HT-29 (cell line): ENCODE results near the gene HHAT. TPM values are rescaled to one million over a fixed set of nuclear protein-coding genes. Genes with fewer than 3 reads are reported as not detected.
"Not testable (repeated sequence)": the region's sequence is repeated elsewhere in the genome, so short reads cannot be mapped to it uniquely, and the experiment has no call there.

Experiments used
- DNase-seq: peaks from one replicate; pipeline ENCODE4 v3.0.0-alpha.2; 2015; ENCODE audit warnings: low spot score
- total RNA-seq: library from RNA; depleted of rRNA; stranded (reverse); fragments of >200 nt; shearing (Covaris generic); gene quantifications from 2 replicates; pipeline ENCODE4 v1.2.3, GENCODE V29; 2014

Gene HHAT
- total RNA-seq, 1 experiment from 2014 or later, result 0.46 TPM

DNA sequence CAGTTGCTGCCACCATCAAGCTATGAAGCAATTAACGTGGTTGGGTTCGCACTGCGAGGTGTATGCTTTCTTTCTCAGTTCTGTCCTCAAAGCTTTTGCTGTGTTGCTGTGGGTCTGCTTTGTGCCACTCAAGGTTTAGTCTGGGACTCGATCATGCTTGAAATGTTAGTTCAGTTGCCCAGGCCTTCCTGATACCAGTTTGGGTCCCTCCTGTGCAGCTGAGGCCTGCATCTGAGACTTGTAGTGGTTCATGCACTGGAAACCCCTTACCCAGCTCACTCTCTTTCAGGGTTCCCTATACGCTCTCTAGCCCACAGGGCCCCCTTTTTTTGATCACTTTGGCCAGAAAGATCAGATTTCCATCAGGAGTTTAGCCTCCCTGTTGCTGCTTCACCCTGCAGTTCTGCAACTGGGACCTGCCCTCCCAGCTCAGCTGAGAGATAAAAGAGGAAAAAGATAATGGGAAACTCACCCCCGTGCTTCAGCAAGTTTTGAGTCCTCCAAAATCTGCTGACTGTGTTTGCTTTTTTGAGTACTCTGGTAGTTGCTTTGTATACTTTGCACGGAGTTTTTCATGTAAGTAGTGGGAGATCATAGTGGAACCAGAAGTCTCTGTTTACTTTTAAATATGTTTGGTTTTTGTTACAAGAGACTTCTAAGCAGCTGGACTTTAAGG lies 317.0 kb downstream of the HHAT start:
- no peak for DNase-seq

DNA sequence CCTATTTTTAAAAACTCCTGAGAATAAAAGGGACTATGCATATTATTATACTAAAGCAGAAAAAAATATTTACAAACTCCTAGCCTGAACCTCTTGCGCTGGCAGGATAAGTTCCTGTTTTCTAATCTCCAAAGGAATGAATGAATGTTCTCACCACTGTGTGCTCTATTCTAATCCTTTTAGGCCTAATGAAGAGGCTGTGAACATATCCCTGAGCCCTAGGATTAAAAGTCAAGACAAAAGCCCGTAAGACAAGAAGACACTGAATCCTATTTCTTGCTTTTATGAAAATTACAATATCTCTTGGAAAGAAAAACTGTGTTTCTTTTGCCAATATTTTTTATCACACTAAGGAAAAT lies 317.5 kb downstream of the HHAT start:
- no peak for DNase-seq

DNA sequence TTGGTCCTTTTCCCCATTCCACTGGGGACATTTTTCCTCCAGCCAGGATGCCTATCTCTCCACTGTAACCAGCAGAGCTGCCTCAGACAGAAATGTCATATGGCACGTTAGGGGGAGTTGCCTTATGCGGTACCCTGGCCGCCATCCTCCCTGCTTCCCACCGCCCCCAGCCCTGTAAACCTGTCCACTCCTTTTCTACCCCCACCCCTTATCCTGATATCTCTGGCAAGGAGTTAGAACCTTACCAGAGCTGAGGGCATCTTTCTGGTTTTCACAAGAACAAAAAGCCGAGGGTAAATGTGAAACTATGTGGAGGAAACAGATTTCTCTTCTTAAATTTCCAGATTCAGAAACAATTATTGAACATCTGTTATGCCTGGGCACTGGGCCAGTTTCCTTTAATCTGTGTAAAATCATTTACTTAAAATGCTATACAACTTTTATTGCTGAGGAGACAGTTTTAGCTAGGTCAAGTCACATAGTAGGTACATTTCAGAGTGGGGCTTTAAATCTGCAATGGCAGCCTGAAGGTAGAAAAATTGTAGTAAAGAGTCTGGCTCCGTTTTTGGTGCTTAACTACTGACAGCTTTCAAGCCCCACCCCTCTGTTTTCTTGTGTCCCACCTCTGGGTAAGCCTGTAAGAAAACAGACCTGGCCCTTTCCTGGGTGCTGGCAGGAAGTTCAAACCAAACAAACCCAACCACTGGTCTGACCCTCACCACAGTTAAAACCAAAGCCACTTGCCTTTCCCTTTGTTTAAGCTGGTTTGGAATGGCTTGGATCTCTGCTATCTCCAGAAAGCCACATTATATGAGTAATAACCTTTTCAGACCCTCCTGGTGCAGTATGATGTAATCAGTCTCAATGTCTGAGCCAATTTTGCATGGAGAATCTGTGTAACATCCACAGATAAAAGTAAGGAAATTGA lies 319.0 kb downstream of the HHAT start:
- no peak for DNase-seq

DNA sequence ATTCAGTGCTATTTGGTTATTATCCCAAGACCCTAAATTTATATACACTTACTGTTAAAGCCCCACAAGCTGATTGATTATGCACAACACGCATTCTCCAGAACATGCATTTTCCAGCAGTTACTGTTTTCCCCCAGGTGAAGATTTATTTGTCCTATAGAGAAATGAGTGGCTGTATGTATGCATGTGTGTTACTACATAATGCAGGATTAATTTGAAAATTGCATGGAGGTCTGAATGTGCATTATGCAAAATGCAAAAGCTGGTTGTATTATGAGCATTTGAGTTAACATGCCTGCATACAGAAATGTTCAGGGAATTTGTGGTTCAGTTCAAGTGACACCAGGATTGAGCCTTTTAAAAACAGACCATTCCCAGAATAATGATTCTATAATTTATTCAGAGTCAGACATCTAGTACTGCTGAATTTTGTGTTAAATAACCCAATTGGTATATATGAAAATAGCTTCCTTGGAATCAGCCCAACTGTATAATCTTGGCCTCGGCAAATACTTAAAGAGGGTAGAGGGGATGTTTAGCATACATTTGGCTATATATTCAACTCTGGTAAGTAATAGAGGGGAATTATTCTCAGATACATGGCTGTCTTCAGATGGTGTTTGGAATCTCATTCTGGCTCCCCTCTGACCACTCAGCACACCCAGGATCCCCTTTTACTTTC lies 320.0 kb downstream of the HHAT start:
- no peak for DNase-seq

DNA sequence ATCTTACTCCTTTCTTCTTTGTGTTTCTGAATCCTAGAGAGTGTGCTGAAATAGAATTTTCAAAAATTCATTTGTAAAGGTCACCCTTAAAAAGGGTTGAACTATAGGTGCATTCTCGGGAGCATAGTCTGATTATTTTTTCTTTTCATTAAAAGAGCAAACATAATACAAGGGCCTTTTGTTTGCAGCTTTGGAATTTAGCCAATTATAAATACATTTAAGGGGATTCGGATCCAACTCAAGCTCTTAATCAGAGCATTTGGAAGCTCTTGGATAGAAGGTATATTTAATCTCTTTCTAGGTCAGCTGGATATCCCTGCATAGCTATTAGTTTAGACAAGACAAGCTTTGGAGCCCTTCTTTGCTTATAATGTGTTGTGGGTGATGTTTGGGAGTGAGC lies 321.7 kb downstream of the HHAT start:
- no peak for DNase-seq

DNA sequence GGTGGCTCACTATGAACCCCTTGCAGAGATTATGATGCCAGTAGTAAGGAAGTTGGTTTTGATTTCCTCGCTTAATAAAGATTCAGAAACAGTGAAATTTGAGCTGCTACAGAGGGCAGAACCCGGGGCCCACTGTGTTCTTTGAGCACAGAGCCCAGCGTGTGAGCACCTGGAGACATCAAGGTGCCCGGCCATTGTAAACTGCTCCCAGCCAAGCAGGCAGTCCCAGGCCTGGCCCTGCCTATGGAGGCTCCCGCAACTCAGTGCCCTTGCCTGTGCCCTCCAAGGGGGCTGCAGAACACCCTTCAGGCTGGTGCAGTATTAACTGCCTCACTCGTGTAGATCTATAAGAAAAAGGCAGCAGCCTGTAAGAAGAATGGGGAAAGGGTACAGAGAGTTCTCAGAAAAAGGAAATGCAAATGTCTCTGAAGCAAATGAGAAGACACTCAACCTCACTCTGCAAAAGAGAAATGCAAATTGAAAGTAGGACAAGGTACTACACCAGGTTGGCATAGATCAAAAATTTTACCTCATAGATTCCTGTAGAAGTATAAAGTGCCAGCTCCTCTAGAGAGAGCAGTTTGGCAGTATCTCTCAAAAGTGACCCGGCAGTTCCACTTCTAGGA lies 323.7 kb downstream of the HHAT start:
- DNase-seq, result no peak

DNA sequence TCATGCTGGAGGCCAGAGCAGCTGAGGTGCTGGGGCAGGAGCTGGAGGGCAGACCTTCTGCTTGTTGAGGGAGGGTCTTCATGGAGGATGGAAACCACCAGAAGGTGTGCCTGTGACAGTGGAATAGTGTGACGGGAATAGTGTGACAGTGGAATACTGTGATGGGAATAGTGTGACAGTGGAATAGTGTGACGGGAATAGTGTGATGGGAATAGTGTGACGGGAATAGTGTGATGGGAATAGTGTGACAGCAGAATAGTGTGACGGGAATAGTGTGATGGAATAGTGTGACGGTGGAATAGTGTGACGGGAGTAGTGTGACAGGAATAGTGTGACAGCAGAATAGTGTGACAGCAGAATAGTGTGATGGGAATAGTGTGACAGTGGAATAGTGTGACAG lies 325.1 kb downstream of the HHAT start:
- no peak for DNase-seq

DNA sequence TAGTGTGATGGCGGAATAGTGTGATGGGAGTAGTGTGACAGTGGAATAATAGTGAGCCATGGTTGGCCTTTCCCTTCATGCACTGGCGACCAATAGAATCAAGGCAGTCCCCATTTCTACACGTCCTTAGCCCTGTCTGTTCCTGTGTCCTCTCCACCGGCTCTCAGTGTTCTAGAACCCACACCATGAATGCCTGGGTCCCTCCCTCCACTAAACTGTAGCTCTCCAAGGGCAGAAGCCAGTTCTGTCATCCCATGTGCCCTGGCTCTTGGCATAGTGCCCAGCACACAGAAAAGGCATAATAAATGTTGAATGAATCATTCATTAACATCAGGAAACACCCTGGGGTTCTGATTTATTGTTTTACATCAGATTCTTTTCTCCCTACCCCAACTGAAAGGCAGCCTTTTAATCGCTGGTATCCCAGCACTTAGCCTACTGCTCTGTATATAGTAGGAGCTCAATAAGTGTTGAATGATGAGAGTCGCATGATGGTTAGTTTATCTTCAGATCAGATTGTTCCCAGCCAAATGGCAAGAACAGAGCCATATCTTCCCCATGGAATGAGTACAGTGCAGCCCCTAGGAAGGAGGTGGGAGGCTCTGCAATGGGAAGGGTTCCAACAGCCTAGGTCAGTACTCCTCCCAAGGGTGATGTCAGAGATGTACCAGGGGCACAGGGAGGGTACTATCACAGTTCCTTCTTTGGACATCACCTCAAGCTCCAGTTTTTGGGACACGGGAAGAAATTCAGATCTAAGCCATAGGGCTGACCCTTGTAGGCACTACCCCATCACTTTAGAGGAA lies 325.7 kb downstream of the HHAT start:
- DNase-seq, result no peak

DNA sequence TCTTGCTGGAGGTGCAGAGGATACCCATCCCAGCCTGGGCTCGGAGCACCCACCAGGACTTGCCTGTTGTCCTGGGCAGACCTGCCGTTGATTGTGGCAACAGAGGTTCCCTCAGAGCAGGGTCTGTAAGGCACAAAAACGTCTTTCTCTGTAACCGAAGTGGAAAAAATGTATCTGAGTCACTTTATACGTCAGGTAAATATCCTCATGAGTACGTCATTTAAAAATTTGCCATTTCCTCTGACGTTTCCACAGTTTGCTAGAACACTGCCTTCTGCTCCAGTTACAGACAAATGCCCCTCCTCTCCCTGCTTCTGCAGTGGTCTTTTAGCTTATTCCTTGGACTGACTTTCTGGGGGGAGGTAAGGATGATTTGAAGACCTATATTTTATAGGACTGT lies 326.8 kb downstream of the HHAT start:
- DNase-seq, result no peak

DNA sequence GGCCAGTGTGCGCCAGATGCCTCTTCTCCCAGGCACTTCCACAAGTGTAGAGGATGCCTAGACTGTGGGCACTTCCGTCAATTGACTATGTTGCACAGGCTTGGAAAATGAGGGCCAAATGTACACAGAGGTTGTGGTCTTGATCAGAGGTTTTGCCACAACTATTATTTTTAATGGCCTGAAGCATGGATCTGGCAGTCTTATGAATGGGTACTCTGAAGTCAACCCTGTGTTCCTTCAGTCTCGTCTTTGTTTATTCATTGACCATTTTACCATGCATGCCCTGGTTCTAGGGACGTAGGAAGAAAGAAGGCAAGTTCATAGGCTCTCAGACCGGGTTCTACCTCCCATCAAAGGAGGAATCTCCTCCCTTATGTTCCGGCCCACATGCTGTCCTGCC lies 329.1 kb downstream of the HHAT start:
- DNase-seq, result no peak

DNA sequence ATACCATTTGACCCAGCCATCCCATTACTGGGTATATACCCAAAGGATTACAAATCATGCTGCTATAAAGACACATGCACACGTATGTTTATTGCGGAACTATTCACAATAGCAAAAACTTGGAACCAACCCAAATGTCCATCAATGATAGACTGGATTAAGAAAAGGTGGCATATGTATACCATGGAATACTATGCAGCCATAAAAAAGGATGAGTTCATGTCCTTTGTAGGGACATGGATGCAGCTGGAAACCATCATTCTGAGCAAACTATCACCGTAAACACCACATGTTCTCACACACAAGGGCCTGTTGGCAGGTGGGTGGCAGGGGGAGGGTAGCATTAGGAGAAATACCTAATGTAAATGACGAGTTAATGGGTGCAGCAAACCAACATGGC lies 332.8 kb downstream of the HHAT start:
- not testable (repeated sequence) for DNase-seq

DNA sequence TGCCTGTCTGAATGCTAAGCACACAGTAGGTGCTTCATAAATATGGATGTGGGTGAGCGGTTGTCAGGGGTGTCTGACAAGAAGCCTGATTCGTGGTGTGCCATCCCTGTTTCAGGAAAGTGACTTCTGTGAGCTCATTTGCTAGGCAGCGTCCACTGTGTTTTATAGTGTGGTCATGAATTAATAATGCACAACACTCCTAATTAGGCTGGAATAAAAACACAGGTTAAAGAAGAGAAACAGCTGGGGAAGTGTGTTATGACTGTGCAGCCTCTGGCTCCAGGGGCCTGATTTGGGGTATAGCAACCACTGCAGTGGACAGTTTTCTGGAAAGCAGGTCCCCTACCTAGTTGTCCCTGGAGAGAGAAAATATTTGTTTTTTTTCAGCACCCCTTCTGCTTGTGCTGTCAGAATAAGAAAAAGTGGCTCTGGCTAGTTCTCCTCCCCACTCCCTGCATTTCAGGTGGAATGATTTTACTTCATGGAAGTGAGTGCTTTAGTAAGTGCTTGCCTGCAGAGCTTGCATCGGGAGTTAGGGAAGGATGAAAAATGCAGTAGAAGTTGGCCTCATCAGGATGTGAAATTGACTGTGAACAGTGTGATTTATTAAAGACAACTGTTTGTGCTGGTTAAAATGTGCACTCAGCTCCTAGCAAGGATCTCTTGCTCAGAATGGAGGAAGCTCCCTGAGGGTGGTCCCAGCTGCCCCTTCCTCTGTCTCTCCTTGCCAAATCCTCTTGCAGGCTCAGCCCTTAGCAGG lies 333.8 kb downstream of the HHAT start:
- no peak for DNase-seq

DNA sequence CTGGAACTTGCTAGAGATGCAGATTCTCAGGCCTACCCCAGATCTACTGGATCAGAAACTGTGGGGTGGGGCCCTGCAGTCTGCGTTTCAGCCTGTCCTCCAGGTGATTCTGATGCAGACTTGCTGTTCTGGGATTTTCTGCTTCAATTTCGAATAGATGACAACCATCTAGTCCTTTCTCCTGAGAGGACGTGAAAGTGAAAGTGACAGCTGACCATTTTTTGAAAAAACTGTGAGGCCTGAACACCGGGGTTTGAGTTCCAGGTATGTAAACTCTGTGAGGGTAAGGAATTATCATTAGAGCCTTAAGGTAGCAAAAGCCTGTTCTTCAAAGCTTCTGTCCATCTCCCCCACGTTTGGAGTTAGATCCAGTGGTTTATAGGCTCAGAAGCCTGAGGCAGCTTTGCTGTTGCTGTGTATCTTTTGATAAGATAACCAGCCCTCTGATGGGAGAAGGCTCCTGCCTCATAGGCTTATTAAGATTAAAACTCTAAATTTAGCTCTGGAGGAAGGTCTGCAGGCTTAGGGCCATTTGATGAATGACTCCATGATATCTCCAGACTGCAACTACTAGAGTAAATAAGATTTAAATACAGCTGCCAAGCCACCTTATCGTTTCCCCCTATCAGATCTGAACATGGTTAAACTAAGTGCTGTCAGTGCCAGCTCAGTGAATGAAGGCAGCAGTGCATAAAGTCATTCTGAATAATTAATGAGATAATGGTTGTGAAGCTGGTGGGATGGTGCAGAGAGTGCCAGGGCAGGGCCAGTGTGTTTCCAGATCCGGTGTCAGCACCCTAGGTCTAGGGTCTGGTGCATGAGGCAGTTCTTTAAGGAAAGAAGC lies 335.2 kb downstream of the HHAT start:
- DNase-seq, result no peak

DNA sequence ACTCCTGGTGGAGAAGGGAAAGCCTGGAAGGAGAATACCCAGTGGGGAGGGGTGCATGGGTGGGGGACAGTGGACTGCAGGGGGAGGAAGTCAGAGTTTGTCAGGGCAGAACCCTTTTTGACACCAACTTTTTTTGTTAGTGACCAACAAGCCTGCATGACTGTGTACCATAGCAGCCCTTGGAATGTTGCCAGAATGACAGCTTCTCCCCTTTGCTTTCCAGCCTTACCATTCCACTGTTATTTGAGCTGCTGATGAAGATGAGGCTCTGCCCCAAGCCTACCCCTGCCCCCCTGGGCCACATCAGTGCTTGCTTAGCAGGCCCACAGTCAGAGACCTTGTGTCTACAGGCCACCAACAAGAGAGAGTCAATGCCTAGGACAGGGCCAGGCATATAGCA lies 341.2 kb downstream of the HHAT start:
- DNase-seq, result no peak

DNA sequence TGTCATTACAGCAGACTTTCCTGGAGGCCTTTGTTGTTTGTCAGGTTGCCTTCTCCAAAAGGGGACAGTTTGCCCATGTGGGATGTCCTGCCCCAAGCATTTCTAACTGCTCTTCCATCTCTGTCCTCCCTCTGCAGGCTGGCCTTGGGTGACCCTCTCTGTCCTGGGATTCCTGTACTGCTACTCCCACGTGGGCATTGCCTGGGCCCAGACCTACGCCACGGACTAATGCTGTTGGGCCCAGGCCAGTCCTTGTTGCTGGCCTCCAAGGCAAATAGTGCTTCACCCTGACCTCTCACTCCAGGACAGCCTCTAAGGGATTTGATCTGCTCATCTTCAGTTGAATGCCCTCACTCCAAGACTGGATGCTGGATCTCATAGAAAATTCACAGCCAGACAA lies 345.4 kb downstream of the HHAT start:
- DNase-seq, result no peak

DNA sequence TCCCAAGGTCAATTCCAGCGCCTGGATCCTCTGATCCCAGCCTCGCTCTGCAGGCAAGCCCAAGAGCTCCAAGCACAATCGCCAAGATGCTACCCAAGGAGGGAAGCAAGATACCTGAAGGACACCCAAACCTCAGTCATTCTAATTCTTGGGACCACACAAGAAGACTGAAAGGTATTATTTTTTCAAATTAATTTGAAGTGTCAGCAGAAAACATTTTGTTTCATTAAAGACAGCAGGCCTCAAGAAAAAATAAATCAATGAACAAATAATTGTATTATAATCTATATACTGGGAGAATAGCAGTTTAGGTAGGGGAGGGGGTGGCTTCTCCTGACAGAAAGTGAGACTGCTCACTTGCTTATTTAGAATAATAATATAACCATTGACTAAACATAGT lies 347.8 kb downstream of the HHAT start:
- DNase-seq, result no peak

DNA sequence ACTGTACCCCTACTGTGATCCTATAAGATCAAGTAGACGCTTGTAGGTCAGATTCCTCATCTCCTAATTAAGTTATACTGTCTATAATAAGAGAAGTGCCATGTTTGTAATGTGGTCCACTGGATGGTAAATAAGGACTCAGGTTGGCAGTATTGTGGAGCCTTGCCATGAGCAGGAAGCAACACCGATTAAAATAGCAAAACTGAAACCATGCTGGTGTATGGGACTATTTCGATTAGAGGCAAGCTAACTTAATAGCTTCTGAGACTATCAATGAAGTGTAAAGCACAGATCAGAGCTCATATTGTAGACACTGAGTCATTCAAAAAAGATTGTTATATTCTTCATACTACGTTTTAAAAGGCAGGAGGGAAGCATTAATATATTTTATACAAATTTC lies 348.8 kb downstream of the HHAT start:
- DNase-seq, result no peak

DNA sequence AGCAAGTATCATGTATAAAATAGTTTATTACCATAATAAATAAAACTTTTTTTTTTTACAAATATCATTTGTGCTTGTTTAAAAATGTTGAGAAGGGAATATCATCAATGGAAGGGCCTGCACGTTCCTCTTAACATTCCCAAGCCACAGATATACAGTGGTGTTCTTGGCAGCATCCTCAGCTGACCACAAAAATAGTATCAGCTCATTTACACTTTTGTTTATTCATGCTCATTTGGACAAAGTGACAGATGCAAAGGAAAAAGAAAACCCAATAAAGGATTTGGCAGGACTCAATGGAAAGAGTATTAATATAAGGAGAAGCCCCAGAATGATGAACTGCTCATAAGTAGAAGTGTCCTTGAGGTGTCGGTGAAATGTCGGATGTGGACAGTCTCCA lies 349.6 kb downstream of the HHAT start:
- no peak for DNase-seq

DNA sequence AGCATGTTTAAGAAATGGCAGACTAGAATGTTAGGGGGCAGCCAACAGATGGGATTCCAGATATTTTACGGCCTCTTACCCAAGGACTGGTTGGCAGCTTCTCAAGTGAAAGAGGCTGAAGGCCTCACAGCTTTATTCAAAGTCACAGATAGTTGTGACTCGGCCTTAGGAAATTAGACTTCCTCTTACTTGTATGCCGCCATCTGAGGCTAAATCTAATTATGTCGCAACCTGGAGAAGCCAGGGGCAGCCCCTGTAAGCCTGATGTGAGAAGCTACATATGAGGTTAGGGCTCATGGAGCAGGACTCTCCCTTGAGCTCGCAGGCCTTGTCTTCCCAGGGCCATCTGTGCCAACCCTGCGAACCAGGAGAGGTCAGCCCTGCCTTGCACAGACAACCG lies 352.5 kb downstream of the HHAT start:
- DNase-seq, result no peak
